ENCODE results near the gene CERKL.

The CERKL gene

DNA sequence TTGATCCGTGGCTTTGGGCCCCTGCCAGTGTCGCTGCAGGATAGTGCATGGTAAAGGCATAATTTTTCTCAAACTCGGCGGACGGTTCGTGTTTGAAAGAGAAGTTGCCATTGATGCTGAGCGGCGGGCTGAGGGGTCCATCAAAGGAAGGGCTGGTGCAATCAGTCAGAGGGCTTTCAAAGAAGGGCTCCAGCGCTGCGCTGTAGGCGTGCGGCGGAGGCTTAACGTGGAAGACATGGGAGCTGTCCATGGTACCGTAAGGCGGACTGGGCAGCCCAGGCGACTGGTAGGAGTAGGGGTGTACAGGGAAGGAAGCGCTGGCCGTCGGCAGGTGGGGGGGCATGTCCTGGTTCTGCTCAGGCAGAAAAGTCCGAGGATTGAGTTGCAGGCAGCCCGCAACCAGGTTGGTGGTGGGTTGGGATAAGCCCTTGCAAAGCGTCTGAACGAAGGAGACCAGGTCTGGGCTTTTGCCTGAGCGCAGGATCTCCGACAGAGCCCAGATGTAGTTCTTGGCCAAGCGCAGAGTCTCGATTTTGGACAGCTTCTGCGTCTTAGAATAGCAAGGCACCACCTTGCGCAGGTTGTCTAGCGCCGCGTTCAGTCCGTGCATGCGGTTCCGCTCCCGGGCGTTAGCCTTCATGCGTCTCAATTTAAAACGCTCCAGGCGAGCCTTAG, 21.1 kb upstream of the CERKL start:
- ATAC-seq = peak; percentile 30 to 35

DNA sequence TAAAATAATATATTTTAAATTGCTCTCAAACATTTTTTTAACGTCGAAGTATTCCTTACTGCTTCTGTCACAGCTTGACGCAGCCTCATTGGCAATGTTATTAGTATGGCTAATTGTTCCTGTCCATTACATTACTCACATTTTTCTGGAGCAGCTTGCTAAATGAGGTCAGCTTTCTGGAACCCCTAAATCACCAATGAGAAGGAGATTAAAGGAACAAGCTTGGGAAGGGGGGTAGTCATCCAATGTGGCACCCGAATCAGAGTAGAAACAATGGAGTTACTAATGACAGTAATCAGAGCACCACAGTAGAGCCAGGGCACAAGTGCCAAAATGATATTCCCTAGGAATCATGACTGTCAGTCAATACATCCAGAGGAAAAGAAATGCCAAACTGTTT, 18.3 kb upstream of the CERKL start:
- ATAC-seq = no peak

DNA sequence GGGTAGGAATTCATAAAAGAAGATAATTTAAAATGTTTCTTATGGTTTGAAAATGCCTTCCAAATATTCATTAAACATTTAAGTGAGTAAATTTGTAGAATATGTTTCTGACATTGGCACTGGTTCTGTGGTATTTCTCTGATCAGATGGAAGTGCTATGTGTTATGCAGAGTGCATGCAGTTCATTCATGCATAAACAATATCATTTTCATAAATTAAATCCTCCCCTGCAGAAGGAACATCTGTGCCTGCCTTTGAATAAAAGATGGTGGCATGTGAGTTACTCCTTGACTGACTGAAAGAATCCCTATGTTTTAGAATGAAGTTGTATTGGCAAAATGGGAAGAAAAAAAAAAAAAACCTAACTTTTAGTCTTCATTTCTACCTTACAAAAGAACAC, 17.6 kb upstream of the CERKL start:
- no peak for ATAC-seq

- no peak for ATAC-seq
These were observed 16.3 kb upstream of the CERKL start for GRCh38 chr2:181673173-181673572.

GRCh38 chr2:181672255-181673008, 15.5 kb upstream of the CERKL start:
- ATAC-seq = peak in 1 of 2 donors; percentile 45

GRCh38 chr2:181670632-181671031, 13.7 kb upstream of the CERKL start:
- ATAC-seq = no peak

DNA sequence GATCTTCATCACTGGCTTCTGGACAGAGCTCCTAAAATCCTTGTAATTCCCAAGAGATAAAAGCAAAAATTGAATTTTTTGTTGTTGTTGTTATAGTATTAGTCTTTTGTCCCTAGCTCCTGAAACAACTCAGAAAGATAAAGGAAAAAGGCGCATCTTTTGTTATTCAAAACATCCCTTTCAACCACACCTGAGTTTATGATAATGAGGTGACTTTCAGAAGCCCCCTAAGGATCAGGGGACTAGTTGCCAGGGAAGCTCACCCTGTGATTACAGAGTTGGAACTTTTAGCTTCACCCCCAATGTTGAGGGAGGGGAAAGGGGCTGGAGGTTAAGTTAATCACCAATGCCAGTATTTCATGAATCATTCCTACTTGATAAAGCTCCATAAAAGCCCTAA, 10.3 kb upstream of the CERKL start:
- no peak for ATAC-seq

- ATAC-seq = no peak
These were observed 5.4 kb upstream of the CERKL start for GRCh38 chr2:181662287-181662686.

DNA sequence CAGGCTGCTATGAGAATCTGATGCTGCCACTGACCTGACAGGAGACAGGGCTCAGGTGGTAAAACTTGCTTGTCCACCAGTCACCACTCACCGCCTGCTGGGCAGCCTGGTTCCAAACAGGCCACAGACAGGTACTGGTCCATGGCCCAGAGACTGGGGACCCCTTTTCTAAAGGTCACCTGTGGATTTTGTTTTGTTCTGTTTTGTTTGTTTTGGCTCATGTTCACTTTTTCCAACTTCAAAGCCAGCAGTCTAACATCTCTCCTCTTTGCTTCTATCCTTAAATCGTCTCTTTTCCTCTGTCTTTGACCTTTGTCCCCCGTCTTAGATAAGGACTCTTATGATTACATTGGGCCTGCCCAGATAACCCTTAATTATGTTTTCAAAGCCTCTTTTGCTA, 3.3 kb upstream of the CERKL start:
- ATAC-seq = no peak

GRCh38 chr2:181658444-181658843, 1.5 kb upstream of the CERKL start:
- no peak for ATAC-seq

DNA sequence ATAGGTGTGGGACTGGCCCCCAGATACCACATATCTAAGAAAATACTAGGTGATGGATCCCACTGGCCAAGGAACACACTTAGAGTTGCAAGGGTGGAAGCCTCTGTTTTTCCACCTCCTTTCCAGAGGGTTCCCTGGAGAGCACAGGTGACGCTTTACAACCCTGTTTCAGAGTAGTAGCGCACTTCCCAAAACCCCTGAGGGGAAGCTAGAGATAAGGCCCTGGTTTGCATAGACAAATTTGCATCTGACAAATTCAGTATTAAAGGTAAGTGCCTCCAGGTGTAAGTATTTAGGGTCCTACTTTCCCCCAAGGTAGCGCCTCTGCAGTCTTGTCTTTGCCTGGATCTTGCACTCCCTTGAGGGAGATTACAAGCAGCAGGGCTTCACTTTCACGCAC, 474 bp upstream of the CERKL start:
- ATAC-seq = no peak

DNA sequence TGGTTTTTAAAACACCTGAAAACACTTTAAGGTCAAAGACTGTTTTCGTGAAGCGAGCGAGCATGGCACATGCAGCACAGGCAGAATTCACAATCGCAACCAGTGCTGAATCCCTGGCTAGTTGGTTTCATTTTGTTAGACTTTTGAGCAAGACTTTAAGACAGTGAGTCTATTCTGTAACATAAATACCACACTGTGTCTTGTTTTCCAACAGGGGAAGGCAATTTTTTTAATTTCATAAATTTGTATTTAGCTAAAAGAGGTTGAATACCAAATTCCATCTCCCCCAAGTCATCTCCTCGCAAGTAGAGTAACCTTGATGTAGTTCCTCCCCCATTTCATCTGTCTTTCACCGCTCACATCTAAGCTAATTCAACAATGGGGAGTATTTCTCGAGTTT, 1.4 kb downstream of the CERKL start:
- no peak for ATAC-seq

- no peak for ATAC-seq
These were observed 7.4 kb downstream of the CERKL start for GRCh38 chr2:181649436-181649979.

- ATAC-seq = no peak
These were observed 8.3 kb downstream of the CERKL start for GRCh38 chr2:181648478-181649155.

GRCh38 chr2:181646415-181646987, 10.4 kb downstream of the CERKL start:
- no peak for ATAC-seq

GRCh38 chr2:181643151-181643550, 13.8 kb downstream of the CERKL start:
- no peak for ATAC-seq

GRCh38 chr2:181642086-181642485, 14.8 kb downstream of the CERKL start:
- ATAC-seq = no peak

- no peak for ATAC-seq
These were observed 17.2 kb downstream of the CERKL start for GRCh38 chr2:181639686-181640085.

- ATAC-seq = peak in 1 of 2 donors; percentile 33
These were observed 24.0 kb downstream of the CERKL start for GRCh38 chr2:181632733-181633401.

DNA sequence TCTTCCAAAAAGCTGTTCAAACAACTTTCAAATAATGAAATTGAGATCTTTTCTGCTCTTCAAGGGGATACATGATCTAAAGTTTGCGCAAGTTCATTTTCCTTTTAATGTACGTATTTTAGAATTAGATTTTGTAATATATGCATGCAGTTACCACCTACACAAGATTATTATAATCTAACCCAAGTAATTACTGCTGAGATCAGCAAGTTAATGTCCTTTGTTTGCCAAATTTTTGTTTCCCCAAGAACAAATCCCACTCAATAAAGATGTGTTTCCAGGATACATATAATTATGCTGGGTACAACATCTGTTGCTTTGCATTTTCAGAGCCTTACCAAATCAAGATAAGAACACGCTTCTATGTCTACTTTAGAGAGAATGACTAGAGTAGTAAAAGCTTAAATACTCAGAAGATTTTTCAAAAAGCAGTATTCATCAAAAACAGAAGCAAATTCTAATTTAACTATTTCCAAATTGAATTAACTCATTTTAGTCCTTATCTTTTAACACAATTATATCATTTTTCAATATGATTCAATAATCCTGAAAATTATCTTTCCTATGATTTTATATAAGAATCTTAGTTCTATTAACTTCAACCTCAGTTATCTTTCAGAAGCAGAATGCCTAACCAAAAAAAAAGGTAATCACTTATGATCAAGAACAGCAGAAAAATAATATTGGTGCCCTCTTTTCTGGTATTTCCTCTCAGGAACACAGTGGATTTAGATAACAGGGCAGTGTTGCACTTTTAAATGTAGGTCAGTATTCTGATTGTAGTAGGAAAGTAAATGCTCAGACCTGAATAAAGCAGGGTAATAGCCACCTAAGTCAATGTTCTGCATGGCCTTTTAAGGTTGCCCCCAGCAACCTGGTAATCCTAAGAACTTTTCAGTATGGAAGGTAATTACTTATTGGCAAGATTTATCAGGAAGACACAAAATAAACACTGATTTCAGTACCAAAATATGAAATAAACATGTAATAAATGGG, 28.0 kb downstream of the CERKL start:
- ATAC-seq = no peak

DNA sequence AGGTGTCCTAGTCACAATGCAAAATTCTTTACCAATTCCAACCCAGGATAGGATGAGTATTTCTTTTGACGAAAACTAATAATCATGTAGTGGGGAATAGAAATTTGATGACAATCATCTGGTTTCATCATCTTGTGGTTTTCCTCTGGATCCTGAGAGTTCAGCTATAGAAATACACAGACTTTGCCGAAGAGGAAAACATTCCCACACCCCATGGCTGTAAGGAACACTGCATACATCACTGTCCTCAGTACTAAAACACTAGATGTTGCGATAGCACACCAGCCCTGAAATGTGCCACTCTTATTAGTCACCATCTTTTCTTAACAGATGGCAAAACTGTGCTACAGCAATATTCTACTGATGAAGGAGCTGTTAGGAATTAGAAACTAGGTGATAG, 29.4 kb downstream of the CERKL start:
- no peak for ATAC-seq

Measured in activated CD4-positive, CD25-positive, alpha-beta regulatory T cell treated with anti-CD3 and anti-CD28 coated beads, Interleukin-2, amount 50 U/mL, for 24 hours (primary cell).